ENCODE measurements around the gene ZNF771.
"Not testable (repeated sequence)": the region's sequence is repeated elsewhere in the genome, so short reads cannot be mapped to it uniquely, and the experiment has no call there.

ZNF771 gene

DNA sequence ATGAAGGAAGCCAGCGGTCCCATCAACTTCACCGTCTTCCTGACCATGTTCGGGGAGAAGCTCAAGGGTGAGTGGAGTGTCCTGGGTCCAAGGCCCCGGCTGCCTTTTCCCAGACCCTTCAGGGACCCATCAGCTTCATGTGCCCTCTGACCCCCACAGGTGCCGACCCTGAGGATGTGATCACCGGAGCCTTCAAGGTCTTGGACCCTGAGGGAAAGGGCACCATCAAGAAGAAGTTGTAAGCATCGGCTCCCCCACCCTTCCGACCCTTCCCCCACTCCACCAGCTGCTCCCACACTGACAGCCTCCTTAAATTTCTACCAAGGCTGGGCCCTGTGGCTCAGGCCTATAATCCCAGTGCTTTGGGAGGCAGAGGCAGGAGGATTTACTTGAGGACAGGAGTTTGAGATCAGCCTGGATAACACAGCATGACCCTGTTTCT is 30.9 kb upstream of the ZNF771 start:
- DNase-seq = no peak

DNA sequence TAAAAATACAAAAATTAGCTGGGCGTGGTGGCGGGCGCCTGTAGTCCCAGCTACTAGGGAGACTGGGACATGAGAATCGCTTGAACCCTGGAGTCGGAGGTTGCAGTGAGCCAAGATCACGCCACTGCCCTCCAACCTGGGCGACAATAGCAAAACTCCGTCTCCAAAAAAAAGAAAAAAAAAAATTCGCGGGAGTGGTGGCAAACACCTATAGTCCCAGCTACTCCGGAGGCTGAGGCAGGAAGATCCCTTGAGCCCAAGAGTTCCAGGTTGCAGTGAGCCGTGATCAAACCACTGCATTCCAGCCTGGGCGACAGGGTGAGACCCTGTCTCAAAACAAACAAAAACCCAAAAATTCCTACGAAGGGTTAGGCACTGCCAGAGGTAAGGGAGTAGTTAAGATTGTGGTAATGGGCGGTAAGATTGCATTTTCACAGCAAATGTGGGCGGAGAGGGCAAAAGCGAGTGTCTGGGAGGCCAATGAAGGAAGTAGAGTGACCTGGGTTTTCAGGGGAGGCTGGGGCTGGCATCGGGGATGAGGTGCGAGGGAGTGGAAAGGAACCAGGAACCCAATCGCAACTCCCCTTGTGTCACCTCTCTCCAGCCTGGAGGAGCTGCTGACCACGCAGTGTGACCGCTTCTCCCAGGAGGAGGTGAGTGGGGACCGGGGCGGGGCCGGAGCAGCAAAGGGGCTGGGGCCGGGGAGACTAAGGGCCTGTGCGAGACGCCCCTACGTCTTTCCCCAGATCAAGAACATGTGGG is 30.2 kb upstream of the ZNF771 start:
- DNase-seq = no peak

DNA sequence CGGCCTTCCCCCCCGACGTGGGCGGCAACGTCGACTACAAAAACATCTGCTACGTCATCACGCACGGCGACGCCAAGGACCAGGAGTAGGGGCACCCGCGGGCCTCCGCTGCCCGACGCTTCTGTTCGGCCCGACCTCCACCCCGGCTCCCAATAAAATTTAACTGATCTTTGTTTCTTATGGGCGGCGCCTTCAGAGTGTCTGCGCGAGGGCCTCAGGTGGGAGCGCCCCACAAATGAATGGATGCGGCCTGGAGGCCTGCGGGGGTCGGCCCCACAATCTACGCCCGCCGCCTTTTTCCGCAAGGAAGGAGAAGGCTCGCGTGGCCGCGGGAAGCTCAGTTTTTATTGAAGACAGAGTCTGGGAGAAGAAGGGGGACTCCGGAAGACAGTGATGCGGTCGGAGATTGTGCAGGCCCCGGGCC is 29.6 kb upstream of the ZNF771 start:
- DNase-seq = peak; percentile 88

DNA sequence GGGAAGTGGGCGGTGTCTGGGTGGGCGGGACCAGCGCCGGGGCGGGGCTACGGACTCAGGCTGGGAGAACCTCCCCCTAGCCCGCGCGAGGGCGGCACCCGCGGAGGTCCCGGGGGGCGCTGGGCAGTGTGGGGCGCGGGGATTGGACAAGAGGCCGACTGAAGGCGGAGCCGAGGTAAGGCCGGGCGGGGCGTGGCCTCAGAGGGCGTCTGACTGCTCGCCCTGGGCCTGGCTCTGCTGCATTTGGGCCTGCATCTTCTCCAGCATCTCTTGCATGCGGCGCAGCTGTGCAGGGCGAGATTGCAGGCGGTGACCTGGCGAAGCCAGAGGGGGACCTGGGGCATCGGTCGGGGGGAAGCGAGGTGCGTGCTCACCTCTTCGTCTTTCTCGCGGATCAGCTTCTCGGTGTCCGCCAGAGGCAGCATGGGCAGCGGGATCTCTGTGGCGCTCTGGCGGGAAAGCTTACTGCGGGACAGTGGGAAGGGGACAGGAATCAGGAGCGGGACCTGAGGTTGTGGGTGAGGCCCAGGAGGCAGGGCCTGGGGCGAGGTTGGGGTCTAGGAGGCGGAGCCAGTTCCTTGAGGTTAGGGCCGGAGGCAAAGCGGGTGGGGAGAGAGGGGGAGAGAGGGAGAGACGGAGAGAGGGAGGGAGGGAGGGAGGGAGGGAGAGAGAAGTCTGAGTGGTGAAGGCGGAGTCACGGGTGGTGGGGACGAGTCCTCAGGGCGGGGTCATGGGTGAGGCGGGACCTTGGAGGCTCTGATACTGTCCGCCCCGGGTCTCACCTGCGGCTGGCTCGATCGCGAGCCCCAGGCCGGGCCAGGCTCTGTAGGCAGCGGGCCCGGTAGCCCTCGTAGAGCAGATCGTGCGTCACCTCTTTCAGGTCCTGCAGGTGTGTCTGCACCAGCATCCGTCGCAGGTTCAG is 28.9 kb upstream of the ZNF771 start:
- peak; percentile 95 for DNase-seq

DNA sequence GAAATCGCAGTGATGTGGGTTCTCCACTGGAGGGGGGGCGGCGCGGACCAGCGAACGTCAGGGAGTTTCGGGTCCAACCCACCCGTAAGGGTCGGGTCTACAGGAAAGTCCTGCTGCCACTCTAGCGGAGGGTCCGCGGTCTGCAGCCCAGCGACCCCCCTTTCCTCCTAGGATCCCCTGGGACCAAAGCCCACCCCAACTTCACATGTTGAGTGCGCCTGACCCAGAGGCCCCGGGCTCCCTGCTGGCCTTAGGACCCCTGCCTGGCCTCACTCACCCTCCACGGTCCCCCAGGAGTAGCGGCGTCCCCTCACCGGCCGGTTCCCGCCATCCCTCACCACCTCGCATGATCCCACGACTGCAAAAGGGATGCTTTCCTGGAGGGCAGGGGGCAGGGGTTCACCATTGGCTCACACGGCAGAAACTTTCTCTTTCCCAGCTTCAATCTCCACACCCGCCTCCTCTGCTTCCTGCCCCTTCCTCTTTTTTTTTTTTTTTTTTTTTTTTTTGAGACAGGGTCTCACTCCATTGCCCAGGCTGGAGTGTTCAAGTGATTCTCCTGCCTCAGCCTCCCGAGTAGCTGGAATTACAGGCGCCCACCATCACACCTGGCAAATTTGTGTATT is 28.1 kb upstream of the ZNF771 start:
- DNase-seq = no peak

DNA sequence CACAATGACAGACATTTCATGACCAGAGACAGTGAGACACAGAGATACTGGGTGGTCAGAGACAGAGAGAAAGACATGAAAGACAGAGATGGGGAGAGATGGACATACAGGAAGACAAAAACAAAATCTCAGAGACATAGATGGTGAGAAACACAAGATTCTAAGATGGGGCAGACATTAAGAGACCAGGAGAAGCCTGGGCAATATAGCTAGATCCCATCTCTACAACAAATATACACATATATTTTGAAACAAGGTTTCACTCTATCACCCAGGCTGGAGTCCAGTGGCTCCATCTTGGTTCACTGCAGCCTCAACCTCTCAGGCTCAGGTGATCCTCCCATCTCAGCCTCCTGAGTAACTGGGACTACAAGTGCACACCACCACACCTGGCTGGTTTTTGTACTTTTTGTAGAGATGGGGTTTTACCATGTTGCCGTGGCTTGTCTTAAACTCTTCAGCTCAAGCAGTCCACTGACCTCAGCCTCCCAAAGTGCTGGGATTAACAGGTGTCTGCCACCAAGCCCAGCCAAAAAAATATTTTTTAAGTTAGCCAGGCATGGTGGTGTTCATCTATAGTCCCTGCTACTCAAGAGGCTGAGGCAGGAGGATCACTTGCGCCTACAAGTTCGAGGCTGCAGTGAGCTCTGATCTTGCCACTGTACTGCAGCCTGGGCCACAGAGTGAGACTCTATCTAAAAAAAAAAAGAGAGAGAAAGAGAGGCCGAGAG is 27.2 kb upstream of the ZNF771 start:
- DNase-seq = no peak

DNA sequence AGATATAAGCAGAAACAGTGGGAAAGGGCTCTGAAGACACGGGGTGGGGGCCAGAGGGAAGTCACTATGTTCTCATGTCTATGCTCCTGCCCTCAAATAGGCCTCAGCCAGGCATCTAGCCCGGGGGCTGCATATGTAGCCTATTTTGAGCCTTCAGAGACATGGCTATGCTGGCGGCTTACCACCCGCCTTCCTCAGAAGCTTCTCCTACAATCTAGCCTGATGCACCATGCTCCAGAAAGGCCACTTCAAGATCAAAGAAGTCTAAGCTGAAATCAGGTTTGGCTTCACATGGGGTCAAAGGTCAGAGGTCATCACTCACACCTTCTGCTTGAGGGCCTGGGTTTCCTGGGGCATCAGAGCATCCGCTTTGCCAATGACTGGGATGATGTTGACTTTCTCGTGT is 26.6 kb upstream of the ZNF771 start:
- no peak for DNase-seq

DNA sequence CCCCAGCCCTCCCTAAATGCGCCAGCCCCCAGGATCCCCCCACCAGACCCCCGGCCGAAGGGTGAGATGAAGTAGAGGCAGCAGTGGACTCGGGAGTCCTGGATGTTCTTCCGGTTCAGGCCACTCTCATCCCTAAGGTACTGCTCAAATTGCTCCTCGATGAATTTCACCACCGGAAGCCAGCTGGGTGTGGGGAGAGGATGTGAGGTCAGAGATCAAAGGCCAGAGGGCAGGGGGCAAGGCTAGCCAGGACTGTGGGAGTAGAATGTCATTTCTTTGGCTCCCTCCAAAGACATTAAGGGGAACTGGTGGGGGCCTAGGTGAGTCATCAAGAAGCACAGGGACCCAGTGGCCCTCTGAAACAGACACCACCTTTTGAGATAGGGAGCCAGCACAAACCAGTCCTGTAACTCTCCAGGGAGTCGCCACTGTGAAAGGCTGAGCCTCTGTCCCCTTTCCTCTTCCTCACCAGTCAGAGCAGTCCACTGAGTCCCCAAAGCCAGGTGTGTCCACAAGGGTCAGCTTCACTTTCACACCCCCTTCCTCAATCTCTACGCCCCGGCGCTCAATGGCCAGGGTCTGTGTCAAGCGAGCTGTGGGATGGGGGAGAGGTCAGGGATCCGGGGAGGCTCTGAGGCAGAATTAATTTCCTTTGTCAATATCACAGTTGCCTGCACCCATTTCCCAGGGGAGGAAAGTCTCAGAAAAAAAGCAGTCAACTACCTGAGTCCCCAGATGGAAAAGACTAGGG is 25.9 kb upstream of the ZNF771 start:
- DNase-seq = no peak

DNA sequence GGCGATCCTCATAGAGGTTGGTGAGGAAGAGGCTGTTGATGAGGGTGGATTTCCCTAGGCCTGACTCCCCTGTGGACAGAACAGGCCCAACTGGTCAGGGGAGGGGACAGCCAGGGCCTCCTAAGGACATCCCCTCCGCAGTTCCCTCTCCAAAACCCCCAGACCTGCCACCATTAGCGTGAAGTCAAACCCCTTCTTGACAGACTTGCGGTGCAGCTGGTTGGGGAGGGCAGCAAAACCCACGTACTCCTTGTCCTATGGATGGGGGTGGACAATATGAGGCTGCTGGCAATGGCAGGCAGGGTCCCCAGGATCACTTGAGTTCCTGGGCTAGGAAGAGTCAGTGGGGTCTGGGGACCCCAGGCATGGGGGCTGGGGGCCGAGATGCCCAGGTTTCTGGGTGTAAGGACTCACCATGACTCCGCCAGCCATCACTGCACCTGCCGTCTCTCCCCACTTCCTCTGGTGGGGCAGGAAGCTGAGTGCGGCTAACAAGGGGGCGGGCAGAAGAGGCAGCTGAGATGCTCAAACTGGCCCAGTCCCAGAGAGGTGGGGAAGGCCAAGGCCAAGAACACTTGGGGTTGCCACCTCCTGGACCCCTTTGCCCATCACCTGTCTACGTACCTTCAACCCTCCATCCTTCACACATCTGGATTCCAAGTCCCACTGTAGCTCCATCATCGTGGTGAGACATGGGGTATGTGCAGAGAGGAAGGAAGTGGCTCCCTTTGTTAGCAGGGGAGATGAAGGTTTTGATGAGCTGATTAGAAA is 25.1 kb upstream of the ZNF771 start, which contains the start of gene SEPTIN1:
TSS of gene SEPTIN1 (minus strand) at position 451 of the 771 bp plus-strand sequence. CDS start at position 432, 19 bp downstream.
- DNase-seq = no peak

DNA sequence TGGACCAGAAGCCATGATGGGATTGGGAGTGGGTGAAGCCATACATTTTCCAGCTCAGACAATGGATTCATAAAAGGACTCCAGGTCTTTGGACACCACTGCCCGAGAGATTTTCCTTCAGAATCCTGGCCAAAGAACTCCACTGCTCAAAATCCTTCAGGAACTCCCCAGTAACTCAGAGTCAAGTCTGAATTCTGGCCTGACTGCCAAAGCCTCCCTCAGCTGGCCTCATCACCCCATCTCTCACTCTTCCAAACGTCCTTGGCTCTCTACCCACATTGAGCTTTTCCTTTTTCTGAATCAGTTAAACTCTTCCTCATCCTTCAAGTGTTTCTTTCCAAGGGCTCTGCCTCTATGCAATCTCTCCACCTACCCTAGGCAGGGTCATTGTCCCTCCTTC is 23.9 kb upstream of the ZNF771 start:
- DNase-seq = no peak

DNA sequence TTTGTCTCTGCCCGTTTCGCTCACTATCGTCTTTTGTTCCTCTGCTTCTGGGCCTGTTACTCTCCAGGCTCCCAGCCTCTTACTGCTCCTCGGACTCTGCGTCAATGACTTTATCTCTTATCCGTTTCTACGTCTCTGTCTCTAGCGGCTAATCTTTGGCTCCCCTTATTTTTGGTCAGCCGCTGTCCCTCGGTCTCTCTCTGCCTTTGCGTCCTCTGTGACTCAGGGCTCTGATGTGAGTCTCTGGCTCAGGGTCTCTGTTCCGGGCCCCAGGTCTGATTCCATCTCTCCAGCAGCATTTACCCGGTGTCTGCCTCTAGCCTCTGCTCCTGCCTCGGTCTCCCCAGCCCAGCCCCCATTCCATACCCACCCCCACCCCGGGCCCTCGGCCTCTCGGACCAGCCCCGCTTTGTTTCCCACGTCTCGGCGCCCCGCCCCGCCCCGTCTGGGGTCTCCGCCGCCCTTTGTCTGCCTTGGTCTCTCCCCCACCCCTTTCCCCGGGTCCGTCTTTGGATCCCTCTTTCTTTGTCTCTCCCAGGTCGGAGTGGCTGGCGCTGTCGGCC is 12.7 kb upstream of the ZNF771 start:
- DNase-seq = no peak

DNA sequence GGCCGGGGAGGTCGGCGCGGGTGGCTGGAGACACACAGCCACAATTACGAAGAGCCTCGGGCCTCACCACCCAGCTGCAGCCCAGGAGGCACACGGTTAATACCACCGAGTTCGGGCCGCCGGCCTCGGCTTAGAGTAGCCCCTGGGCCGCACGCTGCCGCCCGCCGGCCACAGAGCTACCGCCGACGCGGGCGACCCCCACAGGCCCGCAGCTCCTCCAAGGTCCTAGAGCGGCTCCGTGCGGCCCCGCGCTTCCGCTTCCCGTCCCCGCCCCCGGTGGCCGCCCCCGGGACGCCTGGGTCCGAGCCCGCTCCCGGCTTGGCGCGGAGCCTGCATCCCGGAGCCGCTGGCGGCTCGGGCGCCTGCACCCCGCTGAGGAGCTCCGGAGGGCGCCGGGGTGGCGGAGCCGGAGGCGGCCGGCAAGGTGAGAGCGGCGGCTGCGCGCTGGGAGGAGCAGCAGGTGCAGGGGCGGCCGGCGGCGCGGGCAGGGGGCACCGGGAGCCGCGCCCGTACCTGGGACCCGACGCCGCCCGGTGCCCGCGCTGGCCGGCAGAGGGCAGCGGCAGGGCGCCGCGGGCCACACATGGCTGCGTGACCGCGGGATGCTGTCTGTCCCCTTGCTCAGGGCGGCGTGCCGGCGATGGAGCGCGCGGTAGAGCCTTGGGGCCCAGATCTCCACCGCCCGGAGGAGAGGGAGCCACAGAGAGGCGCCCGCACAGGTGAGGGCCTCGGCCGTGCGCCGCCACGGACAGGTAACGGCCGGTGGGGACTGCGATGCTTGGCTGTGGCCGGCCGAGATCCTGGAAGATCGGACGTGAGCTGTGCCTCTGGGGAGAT is 12.0 kb upstream of the ZNF771 start, which contains the start of gene ZNF48:
TSS of gene ZNF48 (plus strand) at position 266 of the 837 bp plus-strand sequence. CDS start at position 641, 375 bp downstream.
- peak; percentile 78 for DNase-seq

DNA sequence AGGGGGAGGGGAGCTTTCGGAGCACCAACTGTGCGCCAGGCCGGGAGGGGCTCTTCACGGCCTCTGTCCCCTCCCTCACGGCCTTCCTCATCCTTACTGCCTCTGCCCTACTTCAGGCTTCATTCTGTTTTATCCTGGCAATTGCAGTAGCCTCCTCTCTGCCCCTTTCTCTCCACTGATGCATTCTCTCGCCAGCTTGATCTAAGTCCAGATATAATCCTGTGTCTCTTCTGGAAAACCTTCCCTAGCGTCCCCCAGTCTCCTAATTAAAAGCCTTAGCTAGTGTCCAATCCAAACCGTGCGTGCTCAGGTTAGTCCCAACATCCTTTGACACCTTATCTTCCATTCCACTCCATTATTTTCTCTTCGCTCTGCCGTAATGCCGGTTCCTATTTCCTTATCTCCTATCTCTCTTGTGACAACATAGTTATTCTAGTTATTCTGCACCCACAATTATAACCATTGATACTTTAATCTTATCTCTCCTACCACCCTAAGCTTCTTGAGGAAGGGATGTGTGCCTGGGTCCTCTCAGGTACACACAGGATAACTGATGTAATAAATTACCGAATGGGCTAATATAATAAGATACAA is 11.3 kb upstream of the ZNF771 start:
- no peak for DNase-seq

DNA sequence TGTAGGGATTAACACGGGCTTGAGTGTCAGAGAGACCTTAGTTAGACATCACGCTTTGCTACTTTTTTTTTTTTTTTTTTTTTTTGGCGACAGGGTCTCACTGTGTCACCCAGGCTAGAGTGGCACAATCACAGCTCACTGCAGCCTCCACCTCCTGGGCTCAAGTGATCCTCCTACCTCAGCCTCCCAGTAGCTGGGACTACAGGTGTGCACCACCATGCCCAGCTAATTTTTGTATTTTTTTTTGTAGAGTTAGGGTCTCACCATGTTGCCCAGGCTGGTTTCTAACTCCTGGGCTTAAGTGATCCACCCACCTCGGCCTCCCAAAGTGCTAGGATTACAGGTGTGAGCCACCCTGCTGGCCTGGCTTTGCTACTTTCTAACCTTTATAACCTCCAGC is 10.8 kb upstream of the ZNF771 start:
- not testable (repeated sequence) for DNase-seq

DNA sequence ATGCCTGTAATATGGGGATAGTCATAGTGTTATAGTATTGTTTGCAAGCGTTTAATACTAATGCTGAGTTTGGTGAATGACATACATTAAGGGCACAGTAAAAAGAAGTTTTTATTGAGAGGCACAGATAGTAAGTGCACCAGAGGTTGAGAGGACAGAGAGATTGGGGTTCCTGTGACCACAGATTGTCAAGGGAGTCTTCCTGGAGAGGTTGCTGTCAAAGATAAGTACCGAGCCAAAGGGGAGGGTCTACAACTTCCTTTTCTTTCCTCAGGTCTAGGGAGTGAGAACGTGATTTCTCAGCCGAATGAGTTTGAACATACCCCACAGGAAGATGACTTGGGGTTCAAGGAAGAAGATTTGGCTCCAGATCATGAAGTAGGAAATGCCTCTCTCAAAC is 10.3 kb upstream of the ZNF771 start:
- DNase-seq = no peak

DNA sequence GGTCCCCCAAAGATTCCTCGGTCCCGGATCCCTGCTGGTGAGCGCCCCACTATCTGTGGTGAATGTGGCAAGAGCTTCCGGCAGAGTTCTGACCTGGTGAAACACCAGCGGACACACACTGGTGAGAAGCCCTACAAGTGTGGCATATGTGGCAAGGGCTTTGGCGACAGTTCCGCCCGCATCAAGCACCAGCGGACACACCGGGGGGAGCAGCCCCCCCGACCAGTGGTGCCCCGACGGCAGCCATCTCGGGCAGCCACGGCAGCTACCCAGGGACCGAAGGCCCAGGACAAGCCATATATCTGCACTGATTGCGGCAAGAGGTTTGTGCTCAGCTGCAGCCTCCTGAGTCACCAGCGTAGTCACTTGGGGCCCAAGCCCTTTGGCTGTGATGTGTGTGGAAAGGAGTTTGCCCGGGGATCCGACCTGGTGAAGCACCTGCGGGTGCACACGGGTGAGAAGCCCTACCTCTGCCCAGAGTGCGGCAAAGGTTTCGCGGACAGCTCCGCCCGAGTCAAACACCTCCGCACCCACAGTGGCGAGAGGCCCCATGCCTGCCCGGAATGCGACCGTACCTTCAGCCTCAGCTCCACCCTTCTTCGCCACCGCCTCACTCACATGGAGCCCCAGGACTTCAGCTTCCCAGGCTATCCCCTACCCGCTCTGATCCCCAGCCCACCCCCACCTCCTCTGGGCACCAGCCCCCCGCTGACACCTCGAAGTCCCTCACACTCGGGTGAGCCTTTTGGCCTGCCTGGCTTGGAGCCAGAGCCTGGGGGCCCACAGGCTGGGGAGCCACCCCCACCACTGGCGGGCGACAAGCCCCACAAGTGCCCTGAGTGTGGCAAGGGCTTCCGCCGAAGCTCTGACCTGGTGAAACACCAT is 9.4 kb upstream of the ZNF771 start:
- no peak for DNase-seq

DNA sequence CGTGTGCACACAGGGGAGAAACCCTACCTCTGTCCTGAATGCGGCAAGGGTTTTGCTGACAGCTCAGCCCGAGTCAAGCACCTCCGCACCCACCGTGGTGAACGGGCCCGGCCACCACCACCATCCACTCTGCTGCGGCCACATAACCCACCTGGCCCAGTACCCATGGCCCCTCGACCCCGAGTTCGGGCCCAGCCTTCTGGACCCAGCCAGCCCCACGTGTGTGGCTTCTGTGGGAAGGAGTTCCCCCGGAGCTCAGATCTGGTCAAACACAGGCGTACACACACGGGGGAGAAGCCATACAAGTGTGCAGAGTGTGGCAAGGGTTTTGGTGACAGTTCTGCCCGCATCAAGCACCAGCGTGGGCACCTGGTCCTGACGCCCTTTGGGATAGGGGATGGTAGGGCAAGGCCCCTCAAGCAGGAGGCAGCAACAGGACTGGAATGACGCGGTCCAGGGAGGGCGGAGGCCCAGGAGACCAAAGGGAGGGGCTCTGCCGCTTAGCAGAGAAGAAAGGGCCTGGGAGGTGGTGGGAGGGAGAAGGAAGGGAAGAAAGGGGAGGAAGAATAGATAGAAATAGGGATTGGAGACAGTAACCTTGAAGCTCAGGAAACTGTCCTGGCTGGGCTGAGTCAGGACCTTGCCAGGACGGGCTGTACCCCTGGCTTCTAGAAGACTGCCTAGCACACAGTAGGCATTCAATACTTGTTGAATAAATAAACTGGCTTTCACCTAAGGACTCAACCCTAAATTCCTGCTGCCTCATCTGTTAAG is 8.6 kb upstream of the ZNF771 start:
- no peak for DNase-seq
